Caco-2 (cell line): ENCODE data around the gene RECK. TPM values are rescaled to one million over a fixed set of nuclear protein-coding genes. Genes with fewer than 3 reads are reported as not detected.

Experiments used
- BruUV-seq: library from RNA; stranded (reverse); fragments of 400-500 nt; replicated peaks from 2 replicates; lab custom pipeline; 2021; lab: Mats Ljungman, UMichigan
- CTCF ChIA-PET: fragments of 300-600 bp; sonication (Branson Sonifier 250); formaldehyde crosslinking; loops from one replicate; lab custom pipeline; 2022; ENCODE audit warnings: antibody characterized with exemption; lab: Charles Lee
- POLR2A ChIA-PET: fragments of 300-600 bp; sonication (Branson Sonifier 250); formaldehyde crosslinking; loops from one replicate; lab custom pipeline; 2022; ENCODE audit warnings: antibody characterized with exemption; lab: Charles Lee
- DNase-seq, 2 experiments: peaks; one replicate each; pipeline versions ENCODE4 v3.0.0 to v3.0.0-alpha.2; 2020 to 2022
- H3K27me3 ChIP-seq: replicated peaks from 2 replicates; pipeline ENCODE4 v1.6.0; 2011; ENCODE audit warnings: low read length; ENCODE audit not compliant: control insufficient read depth, insufficient read depth
- H3K36me3 ChIP-seq: 2 replicates; pipeline ENCODE4 v1.5.1; 2011; ENCODE audit warnings: low read length; ENCODE audit not compliant: control insufficient read depth, insufficient read depth
- H3K4me1 ChIP-seq: fragments of 250-450 bp; sonication (Bioruptor Pico); 2 replicates; pipeline ENCODE4 v1.5.1; 2020; ENCODE audit warnings: mild to moderate bottlenecking
- H3K4me3 ChIP-seq: 2 replicates; pipeline ENCODE4 v1.5.1; 2011; ENCODE audit warnings: low read depth, mild to moderate bottlenecking, control low read depth, low read length
- H3K9me3 ChIP-seq: fragments of 250-450 bp; sonication (Bioruptor Pico); 2 replicates; pipeline ENCODE4 v1.5.1; 2020; ENCODE audit warnings: mild to moderate bottlenecking, moderate library complexity
- H3K27ac Mint-ChIP-seq: one replicate; pipeline ENCODE4 v1.8.0; 2022; ENCODE audit warnings: mixed read lengths; ENCODE audit not compliant: unreplicated experiment
- H3K27me3 Mint-ChIP-seq: one replicate; pipeline ENCODE4 v1.8.0; 2022; ENCODE audit warnings: mixed read lengths; ENCODE audit not compliant: insufficient read depth, unreplicated experiment
- H3K36me3 Mint-ChIP-seq: one replicate; pipeline ENCODE4 v1.8.0; 2022; ENCODE audit warnings: mild to moderate bottlenecking, mixed read lengths; ENCODE audit not compliant: insufficient read depth, unreplicated experiment
- H3K4me1 Mint-ChIP-seq: one replicate; pipeline ENCODE4 v1.8.0; 2022; ENCODE audit warnings: low read depth, mixed read lengths; ENCODE audit not compliant: unreplicated experiment
- H3K4me3 Mint-ChIP-seq: one replicate; pipeline ENCODE4 v1.8.0; 2022; ENCODE audit warnings: mild to moderate bottlenecking, moderate library complexity, mixed read lengths; ENCODE audit not compliant: unreplicated experiment
- H3K9me3 Mint-ChIP-seq: one replicate; pipeline ENCODE4 v1.8.0; 2022; ENCODE audit warnings: mixed read lengths; ENCODE audit not compliant: unreplicated experiment
- CTCF ChIP-seq, 2 experiments: fragments of 200-600 bp in 1 of 2; IDR thresholded peaks; 1 replicate in 1 of 2; 2 replicates in 1 of 2; pipeline versions ENCODE4 v1.5.1 to v1.8.0; 2011 to 2022; ENCODE audit warnings: antibody characterized with exemption in 1 of 2, control low read depth in 1 of 2, inconsistent platforms in 1 of 2, low read depth in 1 of 2, low read length in 1 of 2, mild to moderate bottlenecking in 1 of 2, moderate library complexity in 1 of 2; ENCODE audit not compliant: insufficient read depth in 1 of 2, severe bottlenecking in 1 of 2, unreplicated experiment in 1 of 2
- intact Hi-C: fragments of 100-400 bp; cut with micrococcal nuclease; formaldehyde crosslinking; loops from one replicate; pipeline ENCODE4 v1.10.0; 2022; ENCODE audit not compliant: unreplicated experiment
- total RNA-seq: library from RNA; stranded (reverse); gene quantifications from 2 replicates; pipeline ENCODE4 v1.2.3, GENCODE V29; 2022

Gene RECK
- total RNA-seq, 1 experiment from 2014 or later = 1.8 TPM

GRCh38 chr9:36074870-36075532 lies 38.3 kb downstream of the RECK start:
- no peak for DNase-seq
- H3K27me3 Mint-ChIP-seq = no peaks in the 10 kb centered on the region
- POLR2A ChIA-PET = no interaction called here

GRCh38 chr9:36078051-36078450 lies 41.3 kb downstream of the RECK start:
- POLR2A ChIA-PET = no interaction called here
- no peak overlapping the region for H3K4me3 Mint-ChIP-seq
- no TSS peak for BruUV-seq

More at GRCh38 chr9:36074870-36075532, 38.3 kb downstream of the RECK start:
- Mint-ChIP-seq H3K4me3 (no peak overlapping the region), H3K4me1 (peaks cover 6% of the 10 kb centered on the region), H3K9me3 (no peaks in the 10 kb centered on the region), H3K27ac (no peak overlapping the region), H3K36me3 (no peaks in the 10 kb centered on the region)
- intact Hi-C loops = no loop called here
- no peaks in the 10 kb centered on the region for H3K27me3 ChIP-seq
- no peaks in the 10 kb centered on the region; the same call in 1 of the 2 replicates for H3K9me3 ChIP-seq
- CTCF ChIA-PET = no interaction called here
- H3K36me3 ChIP-seq = no peaks in the 10 kb centered on the region
- H3K4me1 ChIP-seq = peaks cover 13% of the 10 kb centered on the region
- no peak overlapping the region for H3K4me3 ChIP-seq
- TF ChIP-seq CTCF (IDR thresholded peaks at IDR 0.05; ENCODE audit: insufficient read depth in 1 of 2, low read depth in 1 of 2, low read length in 1 of 2, severe bottlenecking in 1 of 2, unreplicated experiment in 1 of 2) = no peak
- BruUV-seq = no TSS peak

GRCh38 chr9:36080519-36080918 lies 43.8 kb downstream of the RECK start:
- H3K9me3 Mint-ChIP-seq = no peaks in the 10 kb centered on the region
- H3K4me3 Mint-ChIP-seq = no peak overlapping the region
- TF ChIP-seq CTCF (IDR thresholded peaks at IDR 0.05; ENCODE audit: insufficient read depth in 1 of 2, low read depth in 1 of 2, low read length in 1 of 2, severe bottlenecking in 1 of 2, unreplicated experiment in 1 of 2) = no peak
- intact Hi-C loops = no loop called here
- peaks cover 6% of the 10 kb centered on the region for H3K4me1 Mint-ChIP-seq
- DNase-seq = no peak
- BruUV-seq = no TSS peak
- H3K4me3 ChIP-seq = no peak overlapping the region
- peaks cover 15% of the 10 kb centered on the region for H3K4me1 ChIP-seq
- no peaks in the 10 kb centered on the region for H3K27me3 ChIP-seq
- ChIA-PET CTCF (no interaction called here), POLR2A (no interaction called here)
- H3K36me3 Mint-ChIP-seq = no peaks in the 10 kb centered on the region
- no peaks in the 10 kb centered on the region; the same call in 1 of the 2 replicates for H3K9me3 ChIP-seq
- no peak overlapping the region for H3K27ac Mint-ChIP-seq
- H3K27me3 Mint-ChIP-seq = no peaks in the 10 kb centered on the region
- H3K36me3 ChIP-seq = no peaks in the 10 kb centered on the region

More at GRCh38 chr9:36078051-36078450, 41.3 kb downstream of the RECK start:
- DNase-seq = no peak
- H3K4me3 ChIP-seq = no peak overlapping the region
- no peaks in the 10 kb centered on the region for H3K9me3 Mint-ChIP-seq
- no peaks in the 10 kb centered on the region for H3K36me3 Mint-ChIP-seq
- CTCF ChIA-PET = no interaction called here
- no peaks in the 10 kb centered on the region for H3K27me3 ChIP-seq
- H3K27me3 Mint-ChIP-seq = no peaks in the 10 kb centered on the region
- H3K9me3 ChIP-seq = no peaks in the 10 kb centered on the region; the same call in 1 of the 2 replicates
- no peak for TF ChIP-seq CTCF (IDR thresholded peaks at IDR 0.05; ENCODE audit: insufficient read depth in 1 of 2, low read depth in 1 of 2, low read length in 1 of 2, severe bottlenecking in 1 of 2, unreplicated experiment in 1 of 2)
- peaks cover 20% of the 10 kb centered on the region for H3K4me1 ChIP-seq
- peaks cover 12% of the 10 kb centered on the region for H3K4me1 Mint-ChIP-seq
- H3K36me3 ChIP-seq = no peaks in the 10 kb centered on the region
- H3K27ac Mint-ChIP-seq = no peak overlapping the region
- intact Hi-C loops = no loop called here
